Suppressor macrophage treated with lipopolysaccharide for 4 hours (primary cell): Measurements from ENCODE around the gene SLC30A10.
"Not testable (repeated sequence)": the region's sequence is repeated elsewhere in the genome, so short reads cannot be mapped to it uniquely, and the experiment has no call there.

ENCODE experiments used
- DNase-seq: peaks from one replicate; pipeline ENCODE4 v3.0.0-alpha.2; 2020

SLC30A10 gene

DNA sequence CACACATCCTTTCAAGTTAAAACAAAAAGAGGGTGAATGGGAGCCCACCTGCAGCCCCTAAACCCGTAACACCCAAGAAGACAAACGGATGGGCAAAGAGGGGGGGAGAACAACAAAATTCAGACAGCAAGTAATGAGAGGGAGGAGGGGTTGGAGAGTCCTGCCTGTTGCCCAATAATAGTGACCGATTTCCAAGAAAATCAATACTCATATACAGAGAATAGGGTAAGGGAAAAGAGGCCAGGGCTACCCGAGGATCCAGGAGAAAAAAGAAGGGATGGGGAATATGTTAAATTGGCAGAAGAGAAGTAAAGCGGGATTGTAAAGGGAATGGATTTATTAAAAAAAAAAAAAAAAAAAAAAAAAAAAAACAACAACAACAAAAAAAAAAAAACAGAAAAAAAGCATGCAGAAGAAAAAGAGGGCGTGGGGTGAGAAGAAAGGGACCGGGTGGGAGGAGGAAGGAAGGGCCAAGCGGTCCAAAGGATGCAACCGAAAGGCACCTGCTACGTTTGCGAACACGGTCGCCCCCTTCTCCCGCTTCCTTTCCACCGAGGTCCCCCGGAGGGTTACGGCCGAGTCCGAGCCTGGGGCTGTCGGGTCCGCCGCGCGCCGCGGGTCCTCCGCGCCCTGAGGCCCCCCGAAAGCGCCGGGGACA, 930 bp downstream of the SLC30A10 start:
- no peak for DNase-seq

DNA sequence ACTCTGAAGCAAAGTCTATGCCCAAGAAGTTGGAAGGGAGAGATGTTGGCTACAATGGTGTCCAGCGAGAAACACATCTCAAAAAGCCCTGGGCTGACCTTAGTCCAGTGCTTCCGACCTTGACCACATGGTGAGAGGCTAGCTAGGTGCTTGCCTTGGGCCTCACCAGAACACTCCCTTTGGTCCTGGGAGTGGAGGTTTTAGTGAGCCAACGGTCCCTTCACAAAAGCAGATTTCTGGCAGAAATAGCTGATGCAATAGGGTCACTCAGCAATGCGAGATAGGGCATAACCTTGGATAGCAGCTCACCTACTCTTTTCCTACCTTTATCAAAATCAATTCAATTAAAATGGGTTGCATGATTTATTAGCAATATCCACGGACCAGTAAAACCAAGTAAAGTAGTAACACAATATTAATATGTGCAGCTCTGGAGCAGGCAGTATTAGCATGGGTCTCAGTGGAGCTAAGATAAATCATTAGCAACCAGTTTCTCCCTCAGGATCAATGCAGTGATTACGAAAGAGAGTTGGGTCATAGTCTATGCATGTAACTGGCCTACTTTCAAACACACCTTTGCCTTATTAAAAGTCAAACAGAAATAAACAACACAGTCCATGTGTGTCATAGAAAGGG, 1.9 kb downstream of the SLC30A10 start:
- no peak for DNase-seq

DNA sequence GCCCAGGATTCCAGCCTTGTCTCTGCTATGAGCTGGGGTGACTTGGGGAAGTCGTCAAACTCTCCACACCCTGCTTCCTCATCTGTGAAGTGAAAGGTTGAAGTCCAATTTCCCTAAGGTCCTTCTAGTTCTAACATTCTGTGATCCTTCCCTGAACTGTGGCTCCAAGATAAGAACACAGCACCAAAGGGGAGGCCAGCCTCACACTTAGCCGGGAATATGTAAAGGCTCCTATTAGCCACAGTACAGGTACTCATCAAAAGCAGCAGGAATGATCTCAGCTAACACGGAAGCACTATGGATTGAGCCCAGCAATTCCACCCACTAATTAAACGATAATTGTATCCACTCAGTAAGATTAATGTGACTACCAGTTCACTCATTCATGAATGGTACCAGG, 4.0 kb downstream of the SLC30A10 start:
- DNase-seq = no peak

DNA sequence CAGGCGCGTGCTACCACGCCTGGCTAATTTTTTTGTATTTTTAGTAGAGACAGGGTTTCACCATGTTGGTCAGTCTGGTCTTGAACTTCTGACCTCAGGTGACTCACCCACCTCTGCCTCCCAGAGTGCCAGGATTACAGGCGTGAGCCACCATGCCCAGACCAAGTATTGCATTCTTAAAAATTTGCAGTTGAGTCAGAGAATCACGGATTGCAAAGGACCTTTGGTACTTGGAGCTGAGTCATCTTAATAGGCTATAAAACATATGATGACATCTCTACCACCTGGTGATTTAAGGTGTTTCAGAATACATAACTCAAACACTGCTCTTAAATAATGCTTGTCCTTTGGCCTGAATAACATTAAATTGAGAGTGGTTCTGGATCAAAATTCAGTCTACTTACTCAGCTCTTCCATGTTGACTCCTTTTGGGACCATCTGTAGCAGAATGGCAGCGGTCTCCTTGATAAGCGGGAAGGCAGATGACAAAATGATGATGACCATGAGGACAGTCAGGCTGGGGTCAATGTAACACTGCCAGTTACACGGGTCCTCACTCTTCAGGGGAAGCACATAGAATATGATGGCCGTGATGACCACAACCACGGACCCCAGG, 10.4 kb downstream of the SLC30A10 start:
- DNase-seq = no peak

DNA sequence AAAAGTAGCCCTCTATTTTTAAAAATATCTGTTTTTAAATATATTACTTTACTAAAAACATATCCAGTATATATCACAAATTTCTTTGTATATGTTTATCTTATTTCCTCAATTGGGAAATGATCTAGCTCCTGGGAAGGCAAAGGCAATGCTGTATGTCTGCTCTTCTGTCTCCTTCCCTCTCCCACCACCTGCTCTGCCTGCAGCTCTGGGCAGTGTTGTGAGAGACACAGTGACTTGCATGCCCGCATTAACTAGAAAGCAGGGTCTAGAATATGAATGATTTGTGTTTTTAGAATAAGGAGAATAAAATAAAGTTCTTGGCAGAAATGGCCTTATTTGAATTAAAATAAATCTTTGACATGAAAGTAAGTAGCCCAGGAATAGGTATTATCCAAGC, 11.1 kb downstream of the SLC30A10 start:
- no peak for DNase-seq

DNA sequence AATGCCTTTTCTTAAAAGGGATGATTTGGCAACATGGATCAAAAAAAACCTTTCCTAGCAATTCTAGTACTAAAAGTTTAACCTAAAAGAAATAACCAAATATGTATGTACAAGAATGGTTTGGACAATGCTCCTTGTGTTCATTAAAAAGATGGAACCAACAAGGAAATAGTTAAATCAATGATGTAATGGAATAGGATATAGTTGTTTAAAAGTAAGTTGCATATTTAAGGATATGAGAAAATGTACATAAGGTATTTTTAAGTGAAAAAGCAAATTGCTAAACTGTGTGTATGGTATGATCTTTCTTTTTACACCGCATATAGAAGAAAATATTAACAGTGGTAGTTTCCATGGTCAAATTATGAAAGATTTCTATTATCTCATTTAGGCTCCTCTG, 12.1 kb downstream of the SLC30A10 start:
- no peak for DNase-seq

DNA sequence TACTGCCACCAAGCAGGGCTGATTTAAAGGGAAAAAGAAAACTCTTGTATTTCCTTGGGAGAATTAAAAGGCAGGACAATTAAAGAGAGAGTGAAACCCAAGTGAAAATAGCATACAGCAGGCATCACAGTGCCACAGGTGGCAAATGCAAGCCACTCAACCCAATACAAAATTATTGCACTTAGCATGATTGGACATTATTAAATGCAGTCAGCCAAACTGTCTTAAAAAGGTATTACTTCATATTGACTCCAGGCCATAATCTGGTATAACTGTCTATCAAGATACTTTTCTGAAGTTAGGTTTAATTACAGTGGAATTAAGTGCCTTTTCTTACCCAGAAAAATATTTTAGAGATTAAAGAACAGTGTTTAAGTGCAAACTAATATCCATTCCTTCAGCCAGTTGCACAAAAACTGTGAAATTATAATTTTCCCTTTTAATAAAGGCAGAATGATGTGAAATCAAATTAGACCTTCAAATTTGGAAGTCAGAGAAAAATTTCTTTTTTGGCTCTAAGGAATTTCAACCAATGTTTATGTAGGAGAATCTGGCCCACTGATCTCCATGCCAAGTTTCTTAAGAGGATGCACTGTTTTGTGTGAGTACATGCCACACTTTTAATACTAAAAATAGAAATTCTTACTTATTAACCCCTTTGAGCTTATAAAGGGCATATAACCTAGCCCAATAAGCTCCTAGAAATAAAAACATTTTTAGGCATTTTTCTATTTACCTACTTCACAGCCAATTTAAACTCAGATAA, 15.2 kb downstream of the SLC30A10 start:
- no peak for DNase-seq

DNA sequence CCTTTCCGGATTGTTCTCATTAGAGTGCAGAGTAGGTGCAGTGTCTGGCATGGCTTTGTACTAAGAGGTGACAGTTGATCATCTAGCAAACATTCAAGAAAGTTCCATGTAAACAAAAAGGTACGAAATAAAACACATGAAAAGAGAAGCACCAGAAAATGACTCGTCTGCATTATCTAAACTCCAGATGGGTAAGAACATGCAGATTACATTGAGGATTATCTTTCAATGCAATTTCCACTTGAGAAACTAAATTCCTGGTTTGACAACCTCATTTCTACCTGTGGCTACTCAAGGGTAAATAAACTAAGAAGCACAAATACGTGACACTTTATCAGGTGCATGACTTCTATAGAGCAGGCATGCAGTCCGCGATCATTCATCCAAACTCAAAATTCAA, 17.6 kb downstream of the SLC30A10 start:
- no peak for DNase-seq

DNA sequence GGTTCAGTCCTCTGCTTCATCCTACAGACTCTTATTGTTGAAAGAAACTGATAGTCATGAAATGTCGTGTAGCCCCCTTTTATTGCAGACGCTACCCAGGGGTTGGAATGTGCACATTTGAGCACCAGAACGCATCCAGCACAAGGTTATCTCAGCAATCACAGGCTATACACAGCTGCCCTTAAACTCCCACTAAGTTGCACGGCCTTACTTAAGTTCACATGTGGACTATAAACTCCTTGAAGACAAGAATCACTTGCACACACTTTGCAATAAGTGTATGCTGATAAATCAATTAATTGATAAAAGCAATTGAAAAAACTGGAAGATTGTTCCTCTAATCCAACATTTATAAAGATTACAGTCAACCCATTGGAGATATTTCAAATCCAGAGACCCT, 18.9 kb downstream of the SLC30A10 start:
- DNase-seq = no peak

DNA sequence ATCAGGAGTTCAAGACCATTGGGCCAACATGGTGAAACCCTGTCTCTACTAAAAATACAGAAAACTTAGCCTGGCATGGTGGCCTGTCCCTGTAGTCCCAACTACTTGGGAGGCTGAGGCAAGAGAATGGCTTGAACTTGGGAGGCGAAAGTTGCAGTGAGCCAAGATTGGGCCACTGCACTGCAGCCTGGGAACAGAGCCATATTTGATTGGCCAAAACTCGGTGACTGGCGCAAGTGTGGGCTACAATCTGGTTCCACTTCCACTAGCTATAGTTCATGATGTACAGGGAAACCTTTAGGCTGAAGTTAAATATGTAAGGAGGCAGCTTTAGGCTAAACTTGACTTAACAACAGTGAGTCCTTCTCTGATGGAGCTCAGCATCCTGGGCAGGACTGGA, 20.2 kb downstream of the SLC30A10 start:
- no peak for DNase-seq

DNA sequence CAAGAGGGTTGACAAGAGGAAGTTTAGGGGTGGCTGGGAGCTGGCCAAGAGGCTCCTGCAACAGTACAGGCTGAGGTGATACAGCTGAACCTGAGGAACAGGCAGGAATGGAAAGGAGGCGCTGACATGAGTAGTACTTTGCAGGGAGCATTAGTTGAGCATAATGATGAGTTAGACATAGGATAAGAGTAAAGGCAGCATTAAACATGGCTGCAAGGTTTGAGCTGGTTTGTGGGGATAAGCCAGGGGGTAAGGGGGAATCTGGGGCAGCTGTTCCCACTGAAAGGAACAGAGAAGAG, 20.6 kb downstream of the SLC30A10 start:
- peak; percentile 16 for DNase-seq

DNA sequence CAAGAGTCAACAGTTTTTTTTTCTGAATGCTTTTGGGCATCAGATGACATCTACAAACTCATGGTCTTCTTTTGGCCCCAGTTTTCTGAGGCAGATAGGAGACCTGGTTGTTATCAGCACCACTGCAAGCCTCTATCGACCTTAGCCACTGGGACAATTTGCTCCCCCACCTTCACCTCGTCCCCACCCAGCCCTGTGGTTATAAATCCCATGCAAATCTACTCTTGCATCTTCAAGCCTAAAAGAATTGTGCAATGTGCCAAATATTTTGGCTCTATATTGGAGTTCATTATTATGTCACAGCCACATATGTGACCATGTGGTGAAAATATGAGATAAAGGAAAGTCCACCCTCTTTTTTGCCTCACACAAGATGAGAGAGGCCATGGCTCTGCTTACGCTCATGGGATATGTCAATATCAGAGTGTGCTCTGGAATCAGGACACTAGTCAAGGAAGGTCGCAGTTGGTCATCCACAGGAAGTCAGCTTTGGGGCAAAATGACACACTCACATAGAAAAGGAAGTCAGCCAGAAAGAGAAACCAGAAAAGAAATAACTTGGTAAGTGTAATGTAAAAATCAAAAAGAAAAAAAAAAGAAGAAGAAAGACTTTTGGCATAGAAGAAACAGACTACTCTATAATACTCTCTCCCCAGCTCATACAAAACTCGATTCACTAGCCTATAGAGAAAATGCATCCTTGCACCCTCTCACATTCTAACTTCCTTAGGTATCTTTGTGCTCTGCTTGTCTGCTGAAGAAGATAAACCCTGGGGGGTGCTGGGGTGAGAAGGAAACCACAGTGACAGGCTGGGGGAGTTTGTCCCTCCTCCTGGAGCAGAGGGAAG, 21.2 kb downstream of the SLC30A10 start:
- DNase-seq = peak; percentile 63

DNA sequence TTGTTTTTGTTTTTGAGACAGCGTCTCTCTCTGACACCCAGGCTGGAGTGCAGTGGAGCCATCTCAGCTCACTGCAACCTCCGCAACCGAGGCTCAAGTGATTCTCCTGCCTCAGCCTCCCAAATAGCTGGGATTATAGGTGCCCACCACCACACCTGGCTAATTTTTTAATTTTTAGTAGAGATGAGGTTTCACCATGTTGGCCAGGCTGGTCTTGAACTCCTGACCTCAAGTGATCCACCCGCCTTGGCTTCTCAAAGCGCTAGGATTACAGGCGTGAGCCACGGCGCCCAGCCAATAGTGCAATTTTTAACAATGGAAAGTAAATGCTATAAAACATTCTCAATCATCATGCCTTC, 21.8 kb downstream of the SLC30A10 start:
- DNase-seq = not testable (repeated sequence)

DNA sequence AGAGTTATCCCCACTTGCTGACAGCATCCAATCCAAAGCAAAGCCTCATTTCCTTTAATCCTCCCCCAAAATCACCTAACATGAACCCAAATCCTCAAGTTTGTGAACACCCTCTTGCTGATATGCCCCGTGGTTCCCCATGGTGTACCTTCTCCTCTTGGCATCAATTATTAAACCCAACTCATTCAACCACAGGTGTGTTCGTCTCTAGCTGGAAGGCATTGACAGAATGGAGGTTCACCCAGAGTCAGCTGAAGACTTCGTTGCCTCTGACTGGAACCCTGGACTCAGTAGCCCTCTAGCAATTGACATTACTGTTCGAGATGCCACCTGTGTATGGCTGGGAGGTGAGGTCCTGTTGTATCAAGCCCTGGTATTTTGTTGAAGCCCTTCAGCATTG, 22.8 kb downstream of the SLC30A10 start:
- no peak for DNase-seq

DNA sequence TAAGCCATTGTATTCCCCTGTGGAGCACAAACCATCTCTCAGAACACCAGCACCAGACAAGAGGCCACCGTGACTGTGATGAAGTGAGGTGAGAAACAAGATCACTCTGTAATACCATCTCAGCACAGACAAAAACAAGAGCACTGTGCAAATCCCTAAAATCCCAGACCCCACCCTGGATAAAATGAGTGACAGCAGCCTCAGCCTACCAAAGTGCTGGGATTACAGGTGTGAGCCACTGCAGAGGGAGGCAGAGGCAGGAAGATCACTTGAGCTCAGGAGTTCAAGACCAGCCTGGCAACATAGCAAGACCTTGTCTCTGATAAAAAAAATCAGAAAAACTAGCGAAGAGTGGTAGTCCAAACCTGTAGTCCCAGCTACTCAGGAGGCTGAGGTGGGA, 23.4 kb downstream of the SLC30A10 start:
- no peak for DNase-seq

DNA sequence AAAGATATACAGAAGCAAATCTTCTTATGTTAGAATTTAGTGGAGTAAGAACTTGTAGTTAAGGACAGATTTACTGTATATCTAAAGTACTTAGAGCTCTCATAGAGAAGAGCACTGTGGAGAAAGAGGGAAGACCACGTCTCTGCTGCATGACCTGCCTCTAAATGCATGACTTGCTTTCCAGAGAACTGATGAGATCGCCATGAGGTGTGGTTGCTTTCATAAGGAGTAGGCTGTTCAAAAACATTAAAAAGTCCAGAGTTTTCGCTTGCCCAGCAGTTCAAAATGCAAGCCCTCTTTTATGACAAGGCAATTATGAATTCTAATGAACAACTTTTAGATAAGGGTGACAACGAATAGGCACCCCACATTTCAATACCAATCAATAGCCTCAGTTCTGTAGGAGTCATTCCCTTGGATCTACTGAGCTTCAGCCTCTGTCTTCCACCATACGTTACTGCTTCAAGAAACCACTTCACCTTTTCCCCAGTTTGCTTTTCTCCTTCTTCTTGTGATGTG, 24.9 kb downstream of the SLC30A10 start:
- DNase-seq = no peak

DNA sequence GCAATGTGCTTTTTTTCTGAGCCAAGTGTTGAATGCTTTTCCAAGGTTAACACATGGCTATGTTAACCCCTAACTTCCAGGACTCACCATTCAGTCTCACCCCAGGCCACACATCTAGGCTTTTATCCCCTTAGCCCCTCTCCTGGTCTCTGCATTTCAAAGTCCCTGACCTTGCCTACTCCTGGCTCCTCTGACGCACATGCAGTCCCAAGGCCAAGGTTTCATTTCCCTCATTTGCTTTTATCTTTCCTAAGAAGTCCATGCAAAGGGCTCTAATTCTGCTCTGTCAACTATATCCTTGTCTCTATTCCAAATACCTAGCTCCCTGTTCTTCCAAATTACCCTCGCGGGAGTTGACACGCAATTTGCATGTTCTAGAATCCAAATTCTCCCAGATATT, 25.4 kb downstream of the SLC30A10 start:
- DNase-seq = peak; percentile 4

DNA sequence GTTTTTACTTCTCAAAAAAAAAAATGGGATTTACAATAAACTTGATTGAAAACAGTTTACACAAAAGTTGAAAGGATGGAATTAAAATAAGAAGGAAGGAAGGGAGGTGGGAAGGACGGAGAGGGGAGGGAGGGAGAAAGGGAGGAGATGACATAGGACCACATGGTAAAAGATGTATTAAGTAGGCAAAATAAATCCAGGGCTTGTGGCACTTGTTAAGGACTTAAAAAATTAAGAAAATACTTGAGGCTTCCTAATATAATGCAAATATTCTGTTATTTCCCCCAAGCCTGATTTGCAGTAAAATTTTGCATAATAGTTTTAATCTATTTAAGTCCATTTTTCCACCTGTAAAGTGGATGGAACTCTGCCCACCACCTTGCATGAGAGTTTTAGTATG, 27.5 kb downstream of the SLC30A10 start:
- no peak for DNase-seq

DNA sequence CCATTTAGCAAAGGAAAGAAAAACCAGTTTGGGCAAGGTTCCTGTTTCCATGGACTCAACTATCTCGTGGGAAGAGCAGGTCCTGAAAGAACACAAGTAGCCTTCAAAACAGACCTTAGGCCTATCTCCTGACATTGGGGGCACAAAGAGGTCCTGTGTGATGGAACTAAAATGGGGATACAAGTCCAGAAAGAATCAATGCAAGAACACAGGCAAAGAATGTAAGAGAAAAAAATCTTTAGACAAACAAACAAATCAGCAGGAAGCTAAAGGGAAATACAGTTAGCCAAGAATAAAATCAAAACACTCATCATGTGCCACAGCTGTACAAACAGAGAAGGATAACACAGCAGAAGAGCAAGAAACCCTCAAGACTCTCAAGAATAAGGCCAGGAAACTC, 28.2 kb downstream of the SLC30A10 start:
- no peak for DNase-seq

DNA sequence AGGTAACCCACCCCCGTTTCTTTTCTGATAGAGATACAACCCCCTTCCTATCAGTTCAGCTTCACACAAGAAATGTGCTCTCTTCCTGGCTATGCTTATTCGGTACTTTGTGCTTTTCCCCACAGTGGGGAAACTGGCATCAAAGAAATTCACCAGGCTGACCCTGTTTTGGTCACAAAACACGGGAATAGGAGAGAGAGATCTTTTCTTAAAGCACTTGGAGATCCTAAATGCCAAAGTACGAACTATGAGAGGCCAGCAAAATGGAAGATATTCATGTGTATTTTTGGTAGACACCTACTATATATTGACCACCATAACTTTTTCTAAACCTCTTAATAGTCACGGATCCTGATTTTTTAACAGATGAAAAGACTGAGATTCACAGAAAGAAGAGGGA, 30.0 kb downstream of the SLC30A10 start:
- DNase-seq = no peak

DNA sequence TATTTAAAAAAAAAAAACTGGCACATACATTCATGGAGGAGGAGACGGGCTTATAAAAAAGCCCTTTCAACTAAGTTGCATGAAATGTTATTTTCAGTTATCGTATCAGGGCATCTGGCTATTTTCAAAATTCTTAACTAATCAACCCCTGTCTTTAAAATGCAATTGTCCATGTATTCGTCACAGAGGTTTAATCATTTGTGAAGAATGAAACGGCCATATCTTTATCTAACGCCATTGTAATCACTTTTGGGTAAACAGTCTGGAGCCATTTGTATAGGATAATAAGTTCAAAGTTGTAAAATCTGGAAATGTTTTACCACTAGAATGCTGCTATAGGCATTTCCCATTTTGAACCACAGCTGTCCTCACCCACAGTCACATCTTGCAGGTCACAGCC, 30.4 kb downstream of the SLC30A10 start:
- no peak for DNase-seq

DNA sequence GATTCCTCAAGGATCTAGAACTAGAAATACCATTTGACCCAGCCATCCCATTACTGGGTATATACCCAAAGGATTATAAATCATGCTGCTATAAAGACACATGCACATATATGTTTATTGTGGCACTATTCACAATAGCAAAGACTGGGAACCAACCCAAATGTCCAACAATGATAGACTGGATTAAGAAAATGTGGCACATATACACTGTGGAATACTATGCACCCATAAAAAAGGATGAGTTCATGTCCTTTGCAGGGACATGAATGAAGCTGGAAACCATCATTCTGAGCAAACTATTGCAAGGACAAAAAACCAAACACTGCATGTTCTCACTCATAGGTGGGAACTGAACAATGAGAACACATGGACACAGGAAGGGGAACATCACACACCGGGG, 36.1 kb downstream of the SLC30A10 start:
- not testable (repeated sequence) for DNase-seq

DNA sequence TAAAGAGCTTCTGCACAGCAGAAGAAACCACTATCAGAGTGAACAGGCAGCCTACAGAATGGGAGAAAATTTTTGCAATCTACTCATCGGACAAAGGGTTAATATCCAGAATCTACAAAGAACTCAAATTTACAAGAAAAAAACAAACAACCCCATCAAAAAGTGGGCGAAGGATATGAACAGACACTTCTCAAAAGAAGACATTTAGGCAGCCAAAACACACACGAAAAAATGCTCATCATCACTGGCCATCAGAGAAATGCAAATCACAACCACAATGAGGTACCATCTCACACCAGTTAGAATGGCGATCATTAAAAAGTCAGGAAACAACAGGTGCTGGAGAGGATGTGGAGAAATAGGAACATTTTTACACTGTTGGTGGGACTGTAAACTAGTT, 36.5 kb downstream of the SLC30A10 start:
- not testable (repeated sequence) for DNase-seq
